Osteoblast (primary cell): ENCODE results near the gene GRAMD1A. TPM values are rescaled to one million over a fixed set of nuclear protein-coding genes. Genes with fewer than 3 reads are reported as not detected.

Source experiments
- DNase-seq: peaks from one replicate; pipeline ENCODE4 v3.0.0; 2011; ENCODE audit warnings: low spot score, mixed read lengths; ENCODE audit not compliant: insufficient read length; ENCODE audit errors: missing footprints
- H2AFZ ChIP-seq: 2 replicates; pipeline ENCODE4 v1.6.0; 2011; ENCODE audit warnings: mild to moderate bottlenecking, low read length
- H3K27ac ChIP-seq: 2 replicates; pipeline ENCODE4 v1.5.1; 2011; ENCODE audit warnings: mild to moderate bottlenecking, low read depth, low read length, moderate library complexity
- H3K27me3 ChIP-seq: 2 replicates; pipeline ENCODE4 v1.6.0; 2012; ENCODE audit warnings: mild to moderate bottlenecking, control low read depth, inconsistent platforms, low read length, moderate library complexity; ENCODE audit not compliant: insufficient read depth
- H3K36me3 ChIP-seq: 2 replicates; pipeline ENCODE4 v1.5.1; 2011; ENCODE audit warnings: mild to moderate bottlenecking, low read length, control low read depth, moderate library complexity; ENCODE audit not compliant: insufficient read depth
- H3K4me1 ChIP-seq: 2 replicates; pipeline ENCODE4 v1.5.1; 2011; ENCODE audit warnings: mild to moderate bottlenecking, low read length, control low read depth, moderate library complexity; ENCODE audit not compliant: insufficient read depth
- H3K4me2 ChIP-seq: 2 replicates; pipeline ENCODE4 v1.6.0; 2011; ENCODE audit warnings: mild to moderate bottlenecking, low read length; ENCODE audit not compliant: insufficient read depth
- H3K4me3 ChIP-seq: fragments of 200-600 bp; sonication (generic); 3 replicates; pipeline ENCODE4 v1.5.1; 2012; ENCODE audit warnings: mild to moderate bottlenecking, low read length, inconsistent platforms; ENCODE audit not compliant: insufficient read depth
- H3K79me2 ChIP-seq: 2 replicates; pipeline ENCODE4 v1.6.0; 2012; ENCODE audit warnings: mild to moderate bottlenecking, low read length, control low read depth, inconsistent platforms; ENCODE audit not compliant: insufficient read depth
- H3K9me3 ChIP-seq: 2 replicates; pipeline ENCODE4 v1.5.1; 2011; ENCODE audit warnings: low read depth, low read length, control low read depth
- H4K20me1 ChIP-seq: 2 replicates; pipeline ENCODE4 v1.6.0; 2012; ENCODE audit warnings: mild to moderate bottlenecking, low read length, control low read depth; ENCODE audit not compliant: insufficient read depth
- total RNA-seq: library from RNA; depleted of rRNA; stranded (reverse); fragments of >200 nt; gene quantifications from 2 replicates; pipeline ENCODE4 v1.2.3, GENCODE V29; 2012
- TF ChIP-seq, protein P1 (sequence below): IDR thresholded peaks from 2 replicates; pipeline ENCODE4 v1.5.1; 2011; ENCODE audit warnings: mild to moderate bottlenecking, low read depth, low read length, moderate library complexity; ENCODE audit errors: extremely low read depth

GRAMD1A gene
- total RNA-seq, 1 donor: 29.7 TPM

DNA sequence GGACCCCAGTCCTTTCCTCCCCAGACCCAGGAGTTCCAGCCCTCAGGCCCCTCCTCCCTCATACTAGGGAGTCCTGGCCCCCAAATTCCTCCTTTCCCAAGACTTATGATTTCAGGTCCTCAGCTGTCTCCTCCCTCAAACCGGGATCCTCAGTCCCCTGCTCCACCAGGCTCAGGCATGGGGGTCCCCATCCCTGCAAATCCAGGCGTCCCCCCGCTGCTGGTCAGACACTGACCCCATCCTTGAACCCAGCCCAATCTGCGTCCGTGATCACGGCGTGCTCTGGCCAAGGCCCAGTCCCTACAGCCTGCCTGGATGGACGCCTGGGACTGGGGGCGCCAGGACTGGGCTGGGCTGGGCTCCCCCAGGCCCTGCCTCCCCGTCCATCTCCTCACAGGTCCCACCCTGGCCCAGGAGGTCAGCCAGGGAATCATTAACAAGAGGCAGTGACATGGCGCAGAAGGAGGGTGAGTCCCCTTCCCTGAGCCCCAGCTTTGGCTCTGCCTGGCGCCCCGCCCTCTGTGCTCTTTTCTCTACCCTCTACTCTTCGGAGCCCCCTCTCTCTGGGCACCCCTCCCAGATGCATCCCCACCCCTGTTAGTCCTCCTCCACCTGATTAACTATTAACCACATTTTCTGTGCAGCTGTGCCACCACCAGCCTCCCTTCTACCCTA lies 42.1 kb downstream of the GRAMD1A start:
- H3K79me2 ChIP-seq: no peaks in the 10 kb centered on the region
- H4K20me1 ChIP-seq: no peaks in the 10 kb centered on the region
- no peak overlapping the region for H3K27ac ChIP-seq
- TF ChIP-seq, protein P1, sequence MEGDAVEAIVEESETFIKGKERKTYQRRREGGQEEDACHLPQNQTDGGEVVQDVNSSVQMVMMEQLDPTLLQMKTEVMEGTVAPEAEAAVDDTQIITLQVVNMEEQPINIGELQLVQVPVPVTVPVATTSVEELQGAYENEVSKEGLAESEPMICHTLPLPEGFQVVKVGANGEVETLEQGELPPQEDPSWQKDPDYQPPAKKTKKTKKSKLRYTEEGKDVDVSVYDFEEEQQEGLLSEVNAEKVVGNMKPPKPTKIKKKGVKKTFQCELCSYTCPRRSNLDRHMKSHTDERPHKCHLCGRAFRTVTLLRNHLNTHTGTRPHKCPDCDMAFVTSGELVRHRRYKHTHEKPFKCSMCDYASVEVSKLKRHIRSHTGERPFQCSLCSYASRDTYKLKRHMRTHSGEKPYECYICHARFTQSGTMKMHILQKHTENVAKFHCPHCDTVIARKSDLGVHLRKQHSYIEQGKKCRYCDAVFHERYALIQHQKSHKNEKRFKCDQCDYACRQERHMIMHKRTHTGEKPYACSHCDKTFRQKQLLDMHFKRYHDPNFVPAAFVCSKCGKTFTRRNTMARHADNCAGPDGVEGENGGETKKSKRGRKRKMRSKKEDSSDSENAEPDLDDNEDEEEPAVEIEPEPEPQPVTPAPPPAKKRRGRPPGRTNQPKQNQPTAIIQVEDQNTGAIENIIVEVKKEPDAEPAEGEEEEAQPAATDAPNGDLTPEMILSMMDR: no peak
- no peaks in the 10 kb centered on the region for H3K27me3 ChIP-seq
- DNase-seq: no peak
- H2AFZ ChIP-seq: no peak overlapping the region
- H3K4me2 ChIP-seq: no peak overlapping the region
- no peak overlapping the region for H3K4me3 ChIP-seq
- no peaks in the 10 kb centered on the region for H3K9me3 ChIP-seq
- H3K4me1 ChIP-seq: peaks cover 8% of the 10 kb centered on the region
- H3K36me3 ChIP-seq: no peaks in the 10 kb centered on the region

DNA sequence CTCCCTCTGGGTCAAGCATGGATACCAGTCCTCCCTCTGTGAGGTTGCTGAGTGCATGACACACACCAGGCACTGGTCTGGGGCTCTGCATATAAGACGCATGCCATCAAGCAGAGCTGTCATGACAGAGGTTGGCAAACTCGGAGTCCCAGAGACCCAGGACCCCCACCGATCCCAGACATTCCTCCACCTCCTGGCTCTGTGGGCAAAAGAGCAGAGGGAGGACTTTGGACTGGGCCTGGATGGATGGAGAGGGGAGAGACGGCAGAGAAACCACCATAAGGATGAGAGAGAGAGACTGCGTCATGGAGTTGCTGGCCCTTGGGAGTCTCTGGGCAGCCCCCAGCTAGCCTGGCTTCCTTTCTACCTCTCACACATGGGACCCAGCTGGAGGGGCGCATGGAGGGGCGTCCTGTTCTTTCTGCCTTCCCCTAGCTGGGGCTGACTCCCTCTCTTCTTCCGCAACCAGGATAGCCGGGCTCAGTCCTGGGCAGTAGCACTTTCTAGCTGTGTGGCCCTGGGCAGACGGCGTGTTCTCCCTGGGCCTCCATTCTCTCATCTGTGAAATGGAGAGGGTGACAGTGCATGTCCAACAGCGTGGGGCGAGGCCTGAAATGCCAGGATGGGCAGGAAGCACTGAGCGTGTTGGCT lies 43.0 kb downstream of the GRAMD1A start:
- no peak overlapping the region for H3K27ac ChIP-seq
- no peaks in the 10 kb centered on the region for H3K27me3 ChIP-seq
- no peaks in the 10 kb centered on the region for H3K36me3 ChIP-seq
- no peak overlapping the region for H3K4me2 ChIP-seq
- peaks cover 8% of the 10 kb centered on the region for H3K4me1 ChIP-seq
- H3K4me3 ChIP-seq: no peak overlapping the region
- H3K9me3 ChIP-seq: no peaks in the 10 kb centered on the region
- DNase-seq: no peak
- TF ChIP-seq, protein P1: no peak
- H2AFZ ChIP-seq: no peak overlapping the region
- H3K79me2 ChIP-seq: no peaks in the 10 kb centered on the region
- no peaks in the 10 kb centered on the region for H4K20me1 ChIP-seq

DNA sequence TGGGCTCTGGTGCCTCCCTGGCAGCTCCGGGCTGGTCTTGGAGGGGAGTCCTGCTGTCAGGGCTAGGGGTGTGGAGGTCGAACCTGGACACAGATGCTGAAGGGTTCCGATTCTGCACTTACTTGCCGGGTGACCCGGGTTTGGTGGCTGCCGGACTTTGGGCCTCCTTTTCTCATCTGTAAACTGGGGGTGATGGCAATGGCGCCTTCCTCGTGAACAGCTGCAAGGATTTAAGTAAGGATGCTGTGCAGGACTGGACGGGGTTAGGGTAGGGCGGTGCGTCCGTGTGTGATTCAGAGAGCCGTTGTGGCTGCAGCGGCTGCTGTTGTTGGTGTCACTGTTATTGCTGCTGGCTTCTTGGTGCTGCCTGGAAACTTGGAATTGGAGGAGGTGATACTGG lies 43.8 kb downstream of the GRAMD1A start:
- Histone ChIP-seq H3K4me2 (no peak overlapping the region), H3K9me3 (no peaks in the 10 kb centered on the region), H3K36me3 (no peaks in the 10 kb centered on the region), H2AFZ (no peak overlapping the region), H3K4me1 (peaks cover 8% of the 10 kb centered on the region), H3K27ac (no peak overlapping the region), H3K27me3 (no peaks in the 10 kb centered on the region), H4K20me1 (no peaks in the 10 kb centered on the region), H3K4me3 (no peak overlapping the region), H3K79me2 (no peaks in the 10 kb centered on the region)
- TF ChIP-seq, protein P1: no peak
- DNase-seq: no peak

DNA sequence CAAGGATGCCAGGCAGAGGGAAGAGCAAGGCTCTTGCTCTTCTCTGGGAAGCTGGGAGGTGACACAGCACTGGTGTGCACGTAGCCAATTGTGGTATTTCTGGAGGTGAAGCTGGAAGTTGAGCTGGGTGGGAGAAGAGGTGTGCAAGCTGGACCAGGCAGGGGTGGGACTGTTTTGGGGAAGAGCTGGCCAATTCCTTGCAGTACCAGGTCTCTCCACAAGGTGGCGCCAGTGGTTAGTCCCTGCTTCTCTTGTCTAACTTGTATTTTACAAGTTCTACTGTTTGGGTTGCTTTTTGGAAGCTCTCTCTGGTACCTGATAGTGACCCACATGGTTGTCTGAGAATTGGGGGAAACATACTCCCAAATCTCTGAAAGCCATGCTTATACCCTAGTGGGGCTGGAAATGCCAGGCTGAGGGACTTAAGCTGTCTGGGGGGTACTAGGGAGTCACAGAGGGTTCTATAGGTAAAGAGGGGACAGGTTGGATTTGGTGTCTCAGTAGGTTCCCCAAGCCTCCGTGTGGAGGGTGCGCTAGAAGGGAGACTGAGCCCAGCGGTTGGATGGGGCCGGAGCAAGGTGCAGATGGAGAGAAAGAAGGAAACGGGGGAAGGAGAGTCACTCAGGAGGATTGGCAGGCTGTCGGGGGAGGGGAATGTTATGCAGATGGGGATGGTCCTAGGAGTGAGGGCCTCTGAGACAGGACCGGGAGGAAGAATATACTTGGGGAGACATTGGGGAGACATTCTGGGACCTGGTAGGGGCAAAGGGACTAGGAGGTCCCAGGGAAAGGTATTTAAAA lies 44.4 kb downstream of the GRAMD1A start:
- Histone ChIP-seq H3K4me2 (no peak overlapping the region), H4K20me1 (no peaks in the 10 kb centered on the region), H3K27me3 (no peaks in the 10 kb centered on the region), H3K27ac (no peak overlapping the region), H3K79me2 (no peaks in the 10 kb centered on the region), H3K9me3 (no peaks in the 10 kb centered on the region), H3K4me3 (no peak overlapping the region), H3K36me3 (no peaks in the 10 kb centered on the region), H3K4me1 (peaks cover 8% of the 10 kb centered on the region), H2AFZ (no peak overlapping the region)
- TF ChIP-seq, protein P1: peak; percentile 98
- peak; percentile 97 for DNase-seq
